Measurements from ENCODE around the gene GABRD. TPM values are rescaled to one million over a fixed set of nuclear protein-coding genes. Genes with fewer than 3 reads are reported as not detected.

GABRD gene
- total RNA-seq: 0.24 TPM in 1 of 2 replicates, not detected in the other

GRCh38 chr1:2019172-2019543 is at the start of gene GABRD:
TSS of gene GABRD (plus strand) at chr1:2019345. CDS start at chr1:2019424, 79 bp downstream.

GRCh38 chr1:2003541-2004131 is 15.5 kb upstream of the GABRD start, which contains the start of gene CFAP74:
TSS of gene CFAP74 (minus strand) at chr1:2003786. CDS start at chr1:1990956, 12,830 bp downstream.

GRCh38 chr1:2049718-2050431 is 30.7 kb downstream of the GABRD start, which contains the start of gene PRKCZ:
TSS of gene PRKCZ (plus strand) at chr1:2050411. CDS start at chr1:2050631, 220 bp downstream.

Other genes with a start within 250 kb of the GABRD start
- 44.8 and 46.5 TPM in 2 replicates for gene NADK, start 240.9 kb upstream of the GABRD start, total RNA-seq
- gene GNB1, start 128.3 kb upstream of the GABRD start, total RNA-seq: 91.6 and 113 TPM in 2 replicates
- gene CALML6, start 104.1 kb upstream of the GABRD start, total RNA-seq: 0.43 TPM in 1 of 2 replicates, not detected in the other
- gene TMEM52, start 100.1 kb upstream of the GABRD start, total RNA-seq: 1.9 and 8.5 TPM in 2 replicates
- gene CFAP74, start 15.6 kb upstream of the GABRD start, total RNA-seq: not detected in 2 replicates
- gene PRKCZ, start 31.1 kb downstream of the GABRD start, total RNA-seq: 30.5 and 33.7 TPM in 2 replicates
- gene FAAP20, start 175.4 kb downstream of the GABRD start, total RNA-seq: 29.2 and 38.4 TPM in 2 replicates
- gene SKI, start 209.0 kb downstream of the GABRD start, total RNA-seq: 16.1 and 19.8 TPM in 2 replicates

All from tracheal epithelial cell (primary cell).